ENCODE results near the gene KRT12.

KRT12 gene

DNA sequence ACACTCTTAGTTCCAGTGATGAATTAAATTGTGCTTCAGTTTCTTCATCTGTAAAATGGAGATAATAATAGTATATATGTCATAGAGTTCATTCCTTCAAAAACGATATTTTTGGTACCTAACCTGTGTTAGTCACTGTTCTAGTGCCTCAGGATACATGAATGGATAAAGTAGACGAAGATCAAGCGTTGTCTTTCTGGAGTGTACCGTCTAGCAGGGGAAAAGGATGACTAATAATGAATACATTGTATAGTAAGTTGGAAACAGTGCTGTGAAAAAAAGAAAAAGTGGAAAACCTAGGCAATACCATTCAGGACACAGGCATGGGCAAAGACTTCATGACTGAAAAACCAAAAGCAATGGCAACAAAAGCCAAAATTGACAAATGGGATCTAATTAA, 53.2 kb downstream of the KRT12 start:
- DNase-seq: no peak

GRCh38 chr17:40812639-40813038, 54.4 kb downstream of the KRT12 start:
- DNase-seq: no peak
